ENCODE results near the gene TP53INP2.
"Not testable (repeated sequence)": the region's sequence is repeated elsewhere in the genome, so short reads cannot be mapped to it uniquely, and the experiment has no call there.

Gene TP53INP2

GRCh38 chr20:34704177-34705007 is at the start of gene TP53INP2:
TP53INP2 (plus strand) TSS chr20:34704344; CDS start chr20:34708740, 4,396 bp downstream.
- DNase-seq: peak; percentile 92 to 94

GRCh38 chr20:34658654-34659053 is 45.5 kb upstream of the TP53INP2 start:
- not testable (repeated sequence) for DNase-seq

GRCh38 chr20:34661811-34662210 is 42.3 kb upstream of the TP53INP2 start:
- not testable (repeated sequence) for DNase-seq

- no peak for DNase-seq
These were observed 40.8 kb upstream of the TP53INP2 start for GRCh38 chr20:34663213-34663943.

- not testable (repeated sequence) for DNase-seq
These were observed 39.4 kb upstream of the TP53INP2 start for GRCh38 chr20:34664751-34665150.

- no peak for DNase-seq
These were observed 35.0 kb upstream of the TP53INP2 start for GRCh38 chr20:34669094-34669493.

- no peak for DNase-seq
These were observed 30.7 kb upstream of the TP53INP2 start for GRCh38 chr20:34673412-34673811.

GRCh38 chr20:34675561-34675960 is 28.6 kb upstream of the TP53INP2 start:
- no peak for DNase-seq

- DNase-seq: peak in 1 of 2 donors; percentile 11
These were observed 28.0 kb upstream of the TP53INP2 start for GRCh38 chr20:34675993-34676641.

GRCh38 chr20:34676642-34677373 is 27.3 kb upstream of the TP53INP2 start, which contains the start of gene PIGU:
PIGU (minus strand) TSS chr20:34677092; CDS start chr20:34677085, 7 bp downstream.
- DNase-seq: peak; percentile 95 to 96

GRCh38 chr20:34680586-34681175 is 23.5 kb upstream of the TP53INP2 start:
- DNase-seq: no peak

- no peak for DNase-seq
These were observed 20.5 kb upstream of the TP53INP2 start for GRCh38 chr20:34683667-34684066.

GRCh38 chr20:34689486-34689885 is 14.7 kb upstream of the TP53INP2 start:
- no peak for DNase-seq

- no peak for DNase-seq
These were observed 12.3 kb upstream of the TP53INP2 start for GRCh38 chr20:34691838-34692237.

- no peak for DNase-seq
These were observed 10.7 kb upstream of the TP53INP2 start for GRCh38 chr20:34693414-34693813.

GRCh38 chr20:34701405-34702085 is 2.6 kb upstream of the TP53INP2 start:
- DNase-seq: no peak

- DNase-seq: no peak
These were observed 1.1 kb upstream of the TP53INP2 start for GRCh38 chr20:34703061-34703423.

GRCh38 chr20:34703424-34704176 is 544 bp upstream of the TP53INP2 start:
- no peak for DNase-seq

- peak in 1 of 2 donors; percentile 9 for DNase-seq
These were observed 858 bp downstream of the TP53INP2 start for GRCh38 chr20:34705008-34705396.

GRCh38 chr20:34705397-34706301 is 1.5 kb downstream of the TP53INP2 start:
- DNase-seq: peak in 1 of 2 donors; percentile 24

Data from CD4-positive, alpha-beta T cell treated with Interleukin-1 beta for 1 hour (primary cell).